H1 (cell line): ENCODE measurements around the gene CDH18. TPM values are rescaled to one million over a fixed set of nuclear protein-coding genes. Genes with fewer than 3 reads are reported as not detected.

Source experiments
- CTCF ChIA-PET: fragments of 300-600 bp; sonication (Branson Sonifier 250); formaldehyde crosslinking; loops from one replicate; lab custom pipeline; 2021; ENCODE audit not compliant: partially characterized antibody; lab: Charles Lee
- POLR2A ChIA-PET: fragments of 300-600 bp; sonication (Branson Sonifier 250); formaldehyde crosslinking; loops from one replicate; lab custom pipeline; 2021; ENCODE audit warnings: inconsistent platforms; ENCODE audit not compliant: partially characterized antibody; lab: Charles Lee
- DNase-seq, 2 experiments: peaks; one replicate each; pipeline versions ENCODE4 v3.0.0 to v3.0.0-alpha.2; 2010 to 2022; ENCODE audit warnings: low spot score in 2 of 2, low read depth in 1 of 2, mixed read lengths in 1 of 2
- FAIRE-seq: peaks from 2 replicates; lab custom pipeline; 2011; peaks lifted over from hg19 to GRCh38; lab: Jason Lieb, UNC
- H2AFZ ChIP-seq: 2 replicates; pipeline ENCODE4 v1.8.1; 2012; ENCODE audit warnings: low read length, inconsistent platforms
- H2AK5ac ChIP-seq: 2 replicates; pipeline ENCODE4 v1.6.1; 2013; ENCODE audit warnings: low read depth, low read length
- H2BK120ac ChIP-seq: replicated peaks from 2 replicates; pipeline ENCODE3; 2013; ENCODE audit warnings: low read depth, low read length, inconsistent platforms
- H2BK12ac ChIP-seq: 2 replicates; pipeline ENCODE4 v1.6.1; 2013; ENCODE audit warnings: low read depth, low read length
- H2BK15ac ChIP-seq: 2 replicates; pipeline ENCODE4 v1.6.1; 2013; ENCODE audit warnings: low read length
- H2BK20ac ChIP-seq: 2 replicates; pipeline ENCODE4 v1.6.1; 2013; ENCODE audit warnings: low read length
- H2BK5ac ChIP-seq: 2 replicates; pipeline ENCODE4 v1.6.1; 2013; ENCODE audit warnings: low read depth, low read length
- H3K14ac ChIP-seq: 2 replicates; pipeline ENCODE4 v1.6.1; 2013; ENCODE audit warnings: inconsistent platforms; ENCODE audit not compliant: insufficient read length
- H3K18ac ChIP-seq: 2 replicates; pipeline ENCODE4 v1.6.1; 2013; ENCODE audit warnings: low read length; ENCODE audit errors: extremely low read depth
- H3K23ac ChIP-seq: 2 replicates; pipeline ENCODE4 v1.6.1; 2013; ENCODE audit warnings: inconsistent platforms; ENCODE audit not compliant: insufficient read length
- H3K23me2 ChIP-seq: 2 replicates; pipeline ENCODE4 v1.6.1; 2013; ENCODE audit warnings: low read depth, low read length
- H3K27ac ChIP-seq: 2 replicates; pipeline ENCODE4 v1.6.1; 2011; ENCODE audit warnings: low read depth, low read length, inconsistent platforms
- H3K27me3 ChIP-seq, 4 experiments: replicated peaks in 1 of 4; 1 replicate in 1 of 4; 2 replicates in 3 of 4; pipeline versions ENCODE4 v1.6.1 to v1.8.1; 2011 to 2013; ENCODE audit warnings: low read length in 3 of 4, mild to moderate bottlenecking in 3 of 4, inconsistent platforms in 2 of 4, mixed read lengths in 2 of 4, moderate library complexity in 1 of 4; ENCODE audit not compliant: control insufficient read depth in 3 of 4, insufficient read depth in 3 of 4; ENCODE audit errors: extremely low read depth in 1 of 4
- H3K36me3 ChIP-seq, 4 experiments: 2 replicates each; pipeline versions ENCODE4 v1.6.1 to v1.8.1; 2011 to 2013; ENCODE audit warnings: mild to moderate bottlenecking in 4 of 4, low read length in 3 of 4, moderate library complexity in 2 of 4, control low read depth in 1 of 4, inconsistent platforms in 1 of 4; ENCODE audit not compliant: insufficient read depth in 4 of 4, control insufficient read depth in 2 of 4
- H3K4ac ChIP-seq: replicated peaks from 2 replicates; pipeline ENCODE3; 2013; ENCODE audit warnings: low read length, low read depth, mixed read lengths, inconsistent platforms; ENCODE audit not compliant: insufficient read length
- H3K4me1 ChIP-seq, 4 experiments: replicated peaks in 1 of 4; 1 replicate in 1 of 4; 2 replicates in 3 of 4; pipeline versions ENCODE4 v1.6.1 to v1.8.1; 2011 to 2013; ENCODE audit warnings: low read length in 3 of 4, inconsistent platforms in 2 of 4, mixed read lengths in 1 of 4; ENCODE audit not compliant: insufficient read depth in 4 of 4, control insufficient read depth in 3 of 4
- H3K4me2 ChIP-seq, 2 experiments: 2 replicates each; pipeline versions ENCODE4 v1.6.1 to v1.8.1; 2011 to 2013; ENCODE audit warnings: low read depth in 2 of 2, low read length in 2 of 2, control low read depth in 1 of 2, inconsistent platforms in 1 of 2, mild to moderate bottlenecking in 1 of 2; ENCODE audit not compliant: insufficient read depth in 1 of 2
- H3K4me3 ChIP-seq, 4 experiments: fragments of 200-600, 300-600 bp in 1 of 4; sonication (generic), shearing (Covaris generic), sonication (Bioruptor Twin) in 1 of 4; 2 replicates each; pipeline versions ENCODE4 v1.5.1 to v1.8.1; 2011 to 2016; ENCODE audit warnings: low read length in 4 of 4, low read depth in 3 of 4, control low read depth in 2 of 4, inconsistent platforms in 2 of 4, mild to moderate bottlenecking in 2 of 4, mixed read lengths in 1 of 4, moderate library complexity in 1 of 4; ENCODE audit not compliant: insufficient read depth in 2 of 4; ENCODE audit errors: extremely low read depth in 1 of 4
- H3K56ac ChIP-seq: replicated peaks from 2 replicates; pipeline ENCODE3; 2013; ENCODE audit warnings: low read depth, mild to moderate bottlenecking, mixed read lengths, low read length, inconsistent platforms; ENCODE audit not compliant: insufficient read length
- H3K79me1 ChIP-seq: 2 replicates; pipeline ENCODE4 v1.6.1; 2013; ENCODE audit warnings: low read depth, low read length, control low read depth
- H3K79me2 ChIP-seq, 2 experiments: 2 replicates each; pipeline versions ENCODE4 v1.6.1 to v1.8.1; 2012 to 2013; ENCODE audit warnings: low read length in 2 of 2, mild to moderate bottlenecking in 2 of 2, inconsistent platforms in 1 of 2; ENCODE audit not compliant: insufficient read depth in 2 of 2, control insufficient read depth in 1 of 2
- H3K9ac ChIP-seq, 4 experiments: replicated peaks in 1 of 4; 1 replicate in 1 of 4; 2 replicates in 3 of 4; pipeline versions ENCODE4 v1.6.1 to v1.8.1; 2011 to 2013; ENCODE audit warnings: low read depth in 3 of 4, low read length in 3 of 4, control low read depth in 2 of 4, mild to moderate bottlenecking in 2 of 4, moderate library complexity in 2 of 4, inconsistent platforms in 1 of 4; ENCODE audit errors: extremely low read depth in 1 of 4
- H3K9me3 ChIP-seq, 2 experiments: 2 replicates each; pipeline versions ENCODE4 v1.6.1 to v1.8.1; 2012 to 2013; ENCODE audit warnings: mild to moderate bottlenecking in 2 of 2, moderate library complexity in 2 of 2, control low read depth in 1 of 2, inconsistent platforms in 1 of 2, low read depth in 1 of 2, low read length in 1 of 2, mixed read lengths in 1 of 2; ENCODE audit not compliant: insufficient read depth in 2 of 2
- H4K20me1 ChIP-seq, 2 experiments: replicated peaks in 1 of 2; 2 replicates each; pipeline versions ENCODE3 to v1.8.1; 2011 to 2013; ENCODE audit warnings: inconsistent platforms in 2 of 2, low read length in 2 of 2, mild to moderate bottlenecking in 1 of 2; ENCODE audit not compliant: insufficient read depth in 2 of 2, control insufficient read depth in 1 of 2
- H4K5ac ChIP-seq: 2 replicates; pipeline ENCODE4 v1.6.1; 2013; ENCODE audit warnings: low read length, low read depth, mixed read lengths, inconsistent platforms; ENCODE audit not compliant: insufficient read length
- H4K8ac ChIP-seq: 2 replicates; pipeline ENCODE4 v1.8.0; 2013; ENCODE audit warnings: mild to moderate bottlenecking, moderate library complexity, low read length, inconsistent platforms; ENCODE audit not compliant: insufficient read depth; ENCODE audit errors: extremely low read depth
- H4K91ac ChIP-seq: replicated peaks from 2 replicates; pipeline ENCODE3; 2013; ENCODE audit warnings: low read length, mixed read lengths, inconsistent platforms; ENCODE audit not compliant: insufficient read length
- JUND ChIP-seq: IDR thresholded peaks from 2 replicates; pipeline ENCODE4 v1.6.1; 2011; ENCODE audit warnings: mild to moderate bottlenecking, improper control_type of control experiment, low read length
- KDM4A ChIP-seq: IDR thresholded peaks from one replicate; pipeline ENCODE4 v1.7.1; 2012; ENCODE audit warnings: low read depth, mild to moderate bottlenecking, moderate library complexity, low read length, inconsistent platforms; ENCODE audit not compliant: severe bottlenecking
- SIX5 ChIP-seq: IDR thresholded peaks from 2 replicates; pipeline ENCODE4 v1.6.1; 2011; ENCODE audit warnings: mild to moderate bottlenecking, low read depth, low read length
- WGBS, 2 experiments: shearing (Covaris generic) in 1 of 2; methylation state at CpG; one replicate each; pipeline versions ENCODE4 v1.1.6 to v1.1.7; 2013 to 2015; ENCODE audit warnings: low lambda C conversion rate in 2 of 2, mixed read lengths in 2 of 2, inconsistent platforms in 1 of 2, low coverage in 1 of 2, missing lambda C conversion rate in 1 of 2; ENCODE audit not compliant: insufficient replicate concordance in 2 of 2, insufficient coverage in 1 of 2, insufficient read length in 1 of 2; ENCODE audit errors: extremely low coverage in 1 of 2, missing lambda C conversion rate in 1 of 2; 5-methylcytosine and 5-hydroxymethylcytosine counted together
- polyA plus RNA-seq, 7 experiments: library from polyadenylated mRNA; depleted of rRNA in 3 of 7; stranded (reverse) in 5 of 7; unstranded in 2 of 7; fragments of >200 nt in 5 of 7; fragments of 200-250 nt in 2 of 7; gene quantifications; 1 replicate in 5 of 7; 2 replicates in 1 of 7; 4 replicates in 1 of 7; pipeline versions ENCODE4 v1.2.1 to v1.2.3, GENCODE V29; 2011 to 2013; ENCODE audit warnings: missing spikeins in 2 of 7, mixed read lengths in 2 of 7
- total RNA-seq: library from RNA; stranded (reverse); fragmentation: NEBNext Ultra II Directional; extraction: Animal tissue kit (Norgen Biotek cat#: 25700); gene quantifications from 2 replicates; pipeline ENCODE4 v1.2.1, GENCODE V29; 2021

CDH18 gene
- total and polyA plus RNA-seq, 2 of the 8 experiments (the other 6 are each of a cell fraction or from before 2014, with no cell fraction given): 0.30 to 0.32 TPM

GRCh38 chr5:19862711-19863110 is 125.3 kb downstream of the CDH18 start:
- no peak overlapping the region for H3K4me2 ChIP-seq
- no peak overlapping the region for H3K27ac ChIP-seq
- DNase-seq (no peak), FAIRE-seq (no peak)
- no peak overlapping the region for H2AFZ ChIP-seq
- no peaks in the 10 kb centered on the region for H3K27me3 ChIP-seq
- H2BK12ac ChIP-seq: no peak overlapping the region
- no peak overlapping the region for H2BK20ac ChIP-seq
- no peak overlapping the region for H2BK5ac ChIP-seq
- no peaks in the 10 kb centered on the region for H4K20me1 ChIP-seq
- WGBS, 2 experiments: 79% methylated on average over 3 of the region's 3 CpGs; no CpG with 5 or more reads in 1 of the 2 experiments
- no peaks in the 10 kb centered on the region for H3K23me2 ChIP-seq
- H3K23ac ChIP-seq: no peak overlapping the region
- TF ChIP-seq SIX5 (no peak), JUND (no peak), KDM4A (no peak)
- no peak overlapping the region for H3K4me3 ChIP-seq
- no peaks in the 10 kb centered on the region for H3K9me3 ChIP-seq
- H4K5ac ChIP-seq: no peak overlapping the region
- ChIA-PET POLR2A (no interaction called here), CTCF (no interaction called here)
- no peaks in the 10 kb centered on the region for H3K36me3 ChIP-seq
- no peak overlapping the region for H3K9ac ChIP-seq
- no peaks in the 10 kb centered on the region for H3K79me1 ChIP-seq
- no peaks in the 10 kb centered on the region for H3K79me2 ChIP-seq
- H3K14ac ChIP-seq: no peak overlapping the region
- H2AK5ac ChIP-seq: no peak overlapping the region
- no peak overlapping the region for H2BK15ac ChIP-seq
- no peak overlapping the region for H3K18ac ChIP-seq
- no peak overlapping the region for H3K56ac ChIP-seq
- H3K4ac ChIP-seq: no peak overlapping the region
- no peak overlapping the region for H2BK120ac ChIP-seq
- H3K4me1 ChIP-seq: peaks cover 0 to 5% (median 0%) of the 10 kb centered on the region in 4 experiments; a peak in 1 of 7 replicates
- no peak overlapping the region for H4K91ac ChIP-seq
- no peak overlapping the region for H4K8ac ChIP-seq
